Measurements from ENCODE around the gene PWWP2B.

DNA sequence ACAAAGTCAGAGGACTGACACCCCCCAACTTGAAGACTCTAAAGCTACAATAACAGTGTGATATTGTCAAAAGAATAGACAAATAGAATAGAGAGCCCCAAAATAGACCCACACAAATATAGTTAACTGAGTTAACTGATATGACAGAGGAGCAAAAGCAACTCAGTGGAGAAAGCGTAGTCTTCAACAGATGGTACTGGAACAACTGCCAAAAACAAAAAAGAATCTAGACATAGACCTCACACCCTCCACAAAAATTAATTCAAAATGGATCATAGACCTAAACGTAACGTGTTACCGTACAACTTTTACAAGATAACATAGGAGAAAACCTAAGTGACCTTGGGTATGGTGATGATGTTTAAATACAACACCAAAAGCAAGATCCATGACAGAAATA is 28.6 kb upstream of the PWWP2B start:
- TF ChIP-seq, protein P1, sequence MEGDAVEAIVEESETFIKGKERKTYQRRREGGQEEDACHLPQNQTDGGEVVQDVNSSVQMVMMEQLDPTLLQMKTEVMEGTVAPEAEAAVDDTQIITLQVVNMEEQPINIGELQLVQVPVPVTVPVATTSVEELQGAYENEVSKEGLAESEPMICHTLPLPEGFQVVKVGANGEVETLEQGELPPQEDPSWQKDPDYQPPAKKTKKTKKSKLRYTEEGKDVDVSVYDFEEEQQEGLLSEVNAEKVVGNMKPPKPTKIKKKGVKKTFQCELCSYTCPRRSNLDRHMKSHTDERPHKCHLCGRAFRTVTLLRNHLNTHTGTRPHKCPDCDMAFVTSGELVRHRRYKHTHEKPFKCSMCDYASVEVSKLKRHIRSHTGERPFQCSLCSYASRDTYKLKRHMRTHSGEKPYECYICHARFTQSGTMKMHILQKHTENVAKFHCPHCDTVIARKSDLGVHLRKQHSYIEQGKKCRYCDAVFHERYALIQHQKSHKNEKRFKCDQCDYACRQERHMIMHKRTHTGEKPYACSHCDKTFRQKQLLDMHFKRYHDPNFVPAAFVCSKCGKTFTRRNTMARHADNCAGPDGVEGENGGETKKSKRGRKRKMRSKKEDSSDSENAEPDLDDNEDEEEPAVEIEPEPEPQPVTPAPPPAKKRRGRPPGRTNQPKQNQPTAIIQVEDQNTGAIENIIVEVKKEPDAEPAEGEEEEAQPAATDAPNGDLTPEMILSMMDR (conservative IDR thresholded peaks at IDR 0.05): no peak
- TF ChIP-seq ZFX (IDR thresholded peaks at IDR 0.05): no peak
